Activated CD8-positive, alpha-beta memory T cell treated with anti-CD3 and anti-CD28 coated beads for 48 hours (primary cell): ENCODE results near the gene PHF21B.
"Not testable (repeated sequence)": the region's sequence is repeated elsewhere in the genome, so short reads cannot be mapped to it uniquely, and the experiment has no call there.

Source experiments
- DNase-seq, 3 experiments: peaks; one replicate each; pipeline ENCODE4 v3.0.0-alpha.2; 2020; ENCODE audit warnings: low read depth in 2 of 3, low spot score in 2 of 3

The PHF21B gene

DNA sequence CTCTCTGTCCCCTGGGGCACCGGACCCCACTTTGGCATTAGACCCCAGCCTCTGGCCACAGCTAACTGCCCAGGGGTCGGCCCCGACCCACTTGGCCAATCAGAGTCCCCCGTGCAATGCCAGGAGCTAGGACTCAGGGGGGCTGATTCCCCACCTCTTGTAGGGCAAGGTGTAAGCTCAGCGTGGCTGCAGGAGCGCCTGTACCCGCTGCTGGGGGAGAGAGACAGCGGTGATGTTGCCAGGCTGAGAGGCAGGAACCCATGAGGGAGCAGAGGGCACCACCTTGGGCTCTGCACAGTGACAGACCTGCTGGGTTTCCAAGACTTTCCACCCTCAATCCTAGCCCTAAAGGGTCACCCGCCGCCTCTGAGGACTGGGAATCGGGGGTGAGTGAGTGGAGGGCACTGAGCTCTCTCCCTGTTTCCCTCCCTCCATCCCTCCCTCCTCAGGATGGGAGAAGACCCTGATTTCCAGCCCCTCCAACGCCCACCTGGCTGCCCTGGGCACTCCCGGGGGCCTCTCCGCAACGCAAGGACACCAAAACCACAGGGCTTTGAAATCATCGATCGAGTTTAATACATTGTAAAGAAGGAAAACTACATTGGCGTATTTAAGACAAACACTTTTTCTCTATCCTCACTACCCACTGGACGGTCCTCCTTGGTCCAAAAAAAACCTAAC is 129.1 kb downstream of the PHF21B start:
- no peak for DNase-seq

DNA sequence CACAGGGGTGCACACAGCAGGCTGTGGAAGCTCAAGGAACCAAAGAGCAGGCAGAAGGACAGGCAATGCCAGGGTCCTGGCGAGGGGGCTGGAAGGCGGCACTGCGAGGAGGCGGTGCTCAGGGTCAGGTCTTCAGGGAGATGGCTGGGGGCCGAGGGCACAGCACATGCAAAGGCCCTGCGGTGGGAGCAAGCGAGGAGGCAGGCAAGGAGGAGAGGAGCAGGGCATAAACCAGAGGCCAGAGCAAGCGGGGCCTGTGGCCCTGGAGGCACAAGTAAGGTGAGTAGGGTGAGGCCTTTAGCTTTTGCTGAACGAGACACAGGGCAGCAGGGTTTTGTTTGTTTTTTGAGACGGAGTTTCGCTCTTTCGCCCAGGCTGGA is 130.5 kb downstream of the PHF21B start:
- DNase-seq: no peak

DNA sequence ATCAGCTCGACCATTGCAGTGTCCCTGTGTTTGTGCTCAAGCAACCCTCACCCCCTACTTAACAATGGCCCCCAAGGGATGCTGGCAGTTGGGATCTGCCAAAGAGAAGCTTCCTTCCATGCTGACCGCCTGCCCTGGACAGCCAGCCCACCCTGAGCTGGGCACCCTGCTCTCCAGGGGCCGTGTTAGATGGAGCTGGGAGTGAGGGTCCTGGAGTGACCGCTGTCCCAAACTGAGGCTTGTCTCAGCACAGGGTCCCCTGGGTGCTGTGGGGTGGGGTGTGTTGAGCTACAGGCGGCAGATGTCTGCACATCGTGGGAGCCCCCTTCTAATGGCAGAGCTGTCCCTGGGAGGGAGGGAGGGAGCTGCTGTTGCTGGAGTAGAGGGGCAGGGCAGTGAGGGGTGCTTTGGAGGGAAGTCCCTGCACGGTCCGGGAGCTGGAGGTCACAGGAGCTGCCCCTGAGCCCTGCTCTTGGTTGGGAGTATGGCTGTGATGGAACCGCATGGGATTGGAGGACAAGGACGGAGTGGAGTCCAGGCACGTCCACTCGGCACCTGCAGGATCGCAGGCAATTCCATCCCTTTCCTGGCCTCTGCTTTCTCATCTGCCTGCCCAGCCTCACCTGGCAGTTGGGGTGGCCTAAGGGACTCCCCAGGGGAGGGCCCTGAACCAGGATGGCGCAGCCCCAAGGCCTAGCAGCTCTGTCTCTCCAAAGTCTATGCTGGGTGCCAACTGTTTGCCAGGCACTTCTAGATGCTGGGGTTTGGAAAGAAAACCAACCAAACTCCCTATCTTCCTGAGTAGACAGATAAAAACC is 131.1 kb downstream of the PHF21B start:
- DNase-seq: no peak

DNA sequence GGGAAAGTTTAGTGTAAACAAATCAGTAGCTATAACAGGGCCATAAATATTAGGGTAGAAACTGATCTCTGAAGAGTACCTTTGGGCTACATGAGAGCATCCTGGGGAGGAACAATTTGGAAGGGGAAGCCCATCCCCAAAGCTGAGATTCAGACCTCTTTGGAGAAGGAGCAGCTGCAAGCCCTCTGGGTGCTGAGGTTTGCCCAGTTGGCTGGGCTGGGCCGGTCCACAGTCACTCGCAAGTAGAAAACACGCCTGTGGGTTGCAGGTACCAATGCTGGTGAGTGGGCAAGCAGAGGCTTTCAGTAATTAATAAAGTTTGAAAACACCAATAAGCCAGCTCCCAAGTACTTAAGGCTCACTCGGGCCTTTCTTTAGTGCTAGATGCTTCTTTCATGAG is 132.9 kb downstream of the PHF21B start:
- DNase-seq: no peak

DNA sequence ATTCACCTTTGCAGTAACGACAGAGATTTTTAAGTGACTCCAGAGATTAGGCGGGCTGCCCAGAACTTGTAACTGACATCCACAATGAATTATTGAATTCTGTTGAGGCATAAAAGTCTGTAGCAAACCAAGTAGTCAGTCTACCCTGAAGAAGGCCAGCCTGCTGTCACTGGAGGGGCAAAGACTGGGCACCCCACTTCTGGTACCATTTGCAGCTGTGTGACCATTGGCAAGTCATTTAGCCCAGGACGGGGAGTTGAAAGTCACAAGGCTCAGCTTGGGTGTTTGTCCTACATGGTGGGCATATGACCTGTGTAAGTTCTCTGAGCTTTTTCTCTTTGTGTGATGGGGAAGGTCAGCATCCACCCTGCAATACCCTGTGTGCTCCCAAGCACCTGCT is 138.0 kb downstream of the PHF21B start:
- DNase-seq: no peak

DNA sequence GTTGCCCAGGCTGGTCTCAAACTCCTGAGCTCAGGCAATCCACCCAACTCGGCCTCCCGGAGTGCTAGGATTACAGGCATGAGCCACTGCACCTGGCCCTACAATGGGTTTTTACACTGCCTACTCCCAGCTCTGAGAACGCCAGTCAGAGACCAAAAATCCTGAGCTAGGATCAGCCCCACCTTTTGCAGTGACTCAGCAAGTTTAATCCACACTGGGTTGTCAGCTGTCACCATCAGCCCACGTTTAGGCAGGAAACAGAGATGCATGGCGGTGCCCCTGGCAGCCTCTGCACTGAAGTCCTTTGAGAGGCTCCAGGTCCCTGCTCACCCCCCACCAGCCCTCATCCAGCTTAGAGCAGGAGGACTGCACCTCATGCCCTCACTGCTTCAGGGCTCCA is 139.8 kb downstream of the PHF21B start:
- no peak for DNase-seq

DNA sequence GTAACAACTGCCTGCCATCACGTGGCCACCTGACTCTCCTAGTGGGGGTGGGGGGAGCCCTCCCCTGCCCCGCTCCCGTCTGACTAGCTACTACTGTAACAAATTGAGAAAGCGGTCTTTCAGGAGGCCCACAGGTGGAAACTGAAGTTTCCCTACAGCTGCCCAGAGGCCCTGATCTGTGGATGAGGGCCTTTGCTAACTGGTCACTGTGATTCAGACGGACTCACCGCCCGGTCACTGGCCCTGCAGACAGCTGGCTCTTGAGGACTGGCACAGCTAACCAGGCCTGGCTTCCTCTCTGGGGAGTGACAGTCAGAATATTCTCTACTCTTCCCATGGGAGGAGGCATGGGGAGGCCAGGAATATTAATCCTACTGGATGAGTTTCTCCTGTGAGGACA is 140.6 kb downstream of the PHF21B start:
- no peak for DNase-seq

DNA sequence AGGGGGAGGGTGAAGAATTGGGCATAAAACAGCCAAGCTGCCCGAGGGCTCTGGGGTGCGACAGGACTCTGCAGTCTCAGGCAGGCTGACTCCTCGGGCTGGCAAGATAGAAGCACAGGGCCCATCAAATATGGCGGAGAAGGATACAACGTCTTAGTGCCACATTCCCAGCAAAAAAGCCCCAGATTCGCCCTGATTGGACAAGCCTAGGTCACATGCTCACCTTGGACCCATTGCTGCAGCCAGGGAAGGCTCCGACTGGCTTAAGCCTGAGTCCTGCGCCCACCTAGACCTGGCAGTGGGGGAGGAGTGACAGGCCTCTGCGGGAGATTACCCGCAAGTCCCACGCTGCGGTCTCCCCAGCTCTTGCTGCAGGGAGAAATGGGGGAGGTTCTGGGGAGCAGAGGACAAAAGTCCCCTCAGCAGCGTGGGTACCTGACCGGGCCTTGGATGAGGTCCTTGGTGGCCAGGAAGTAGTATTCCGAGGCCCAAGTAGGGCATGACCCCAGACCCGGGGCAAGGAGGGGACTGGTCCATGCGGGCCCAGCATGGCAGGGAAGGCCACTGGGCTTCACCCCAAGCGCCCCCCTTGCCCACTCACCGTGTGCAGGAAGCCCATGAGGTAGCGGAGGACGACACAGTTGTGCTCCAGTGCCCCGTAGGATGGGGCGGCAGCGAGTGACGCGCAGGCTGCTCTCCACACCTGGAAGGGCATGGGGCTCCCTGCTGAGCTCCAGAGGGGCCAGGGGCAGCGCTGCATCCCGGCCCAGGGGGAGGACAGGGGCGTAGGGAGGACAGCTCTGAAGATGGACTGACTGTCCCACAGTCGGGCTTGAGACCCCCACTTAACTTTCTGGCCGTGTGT is 144.4 kb downstream of the PHF21B start:
- no peak for DNase-seq

DNA sequence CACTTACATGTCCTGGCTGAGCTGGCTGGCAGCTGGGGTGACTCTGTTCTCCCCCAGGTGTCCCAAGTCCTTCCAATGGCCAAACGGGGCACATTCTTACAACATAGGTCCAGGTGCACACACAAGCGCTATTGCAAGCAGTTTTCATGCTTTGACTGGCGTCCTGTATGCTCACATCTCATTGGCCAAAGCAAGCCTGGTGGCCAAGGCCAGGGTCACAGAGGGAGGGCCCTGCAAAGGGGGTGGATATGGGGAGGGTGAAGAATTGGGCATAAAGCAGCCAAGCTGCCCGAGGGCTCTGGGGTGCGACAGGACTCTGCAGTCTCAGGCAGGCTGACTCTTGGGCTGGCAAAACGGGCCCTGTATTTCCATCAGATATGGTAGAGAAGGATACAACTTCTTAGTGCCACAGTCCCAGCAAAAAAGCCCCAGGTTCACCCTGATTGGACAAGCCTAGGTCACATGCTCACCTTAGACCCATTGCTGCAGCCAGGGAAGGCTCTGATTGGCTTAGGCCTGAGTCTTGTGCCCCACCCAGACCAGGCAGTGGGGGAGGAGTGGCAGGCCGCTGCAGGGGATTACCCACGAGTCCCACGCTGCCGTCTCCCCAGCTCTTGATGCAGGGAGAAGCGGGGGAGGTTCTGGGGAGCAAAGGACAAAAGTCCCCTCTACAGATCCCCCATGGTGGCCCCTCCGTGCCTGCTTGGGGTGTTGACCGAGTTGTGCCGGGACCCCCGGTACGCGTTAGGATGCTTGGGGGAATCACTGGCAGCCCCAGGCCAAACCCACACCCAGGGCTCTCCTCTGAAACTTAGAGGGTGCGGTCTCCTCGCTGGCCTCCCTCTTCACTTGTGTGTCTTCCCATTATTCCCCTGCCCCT is 146.6 kb downstream of the PHF21B start:
- DNase-seq: no peak

DNA sequence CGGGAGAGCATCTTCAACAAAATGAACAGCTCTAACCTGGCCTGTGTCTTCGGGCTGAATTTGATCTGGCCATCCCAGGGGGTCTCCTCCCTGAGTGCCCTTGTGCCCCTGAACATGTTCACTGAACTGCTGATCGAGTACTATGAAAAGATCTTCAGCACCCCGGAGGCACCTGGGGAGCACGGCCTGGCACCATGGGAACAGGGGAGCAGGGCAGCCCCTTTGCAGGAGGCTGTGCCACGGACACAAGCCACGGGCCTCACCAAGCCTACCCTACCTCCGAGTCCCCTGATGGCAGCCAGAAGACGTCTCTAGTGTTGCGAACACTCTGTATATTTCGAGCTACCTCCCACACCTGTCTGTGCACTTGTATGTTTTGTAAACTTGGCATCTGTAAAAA is 147.5 kb downstream of the PHF21B start:
- no peak for DNase-seq

DNA sequence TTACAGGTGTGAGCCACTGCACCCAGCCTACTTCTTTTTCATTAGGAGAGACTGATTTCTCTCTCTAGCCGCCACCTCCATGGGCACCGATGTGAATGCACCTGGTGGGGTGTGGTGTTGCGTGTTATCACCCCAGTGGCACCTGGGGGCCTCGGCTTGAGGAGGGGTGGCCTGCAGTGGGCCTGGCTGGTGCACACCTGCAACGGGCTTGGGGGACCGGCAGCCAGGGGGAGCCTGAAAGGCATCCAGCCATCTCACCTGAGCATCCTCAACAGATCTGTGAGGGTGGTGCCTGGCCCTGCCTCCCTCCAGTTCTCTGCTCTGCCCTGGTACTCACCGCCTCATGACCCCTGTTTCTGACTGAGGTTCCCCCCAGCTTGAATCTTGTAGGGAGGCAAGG is 148.6 kb downstream of the PHF21B start:
- DNase-seq: no peak

DNA sequence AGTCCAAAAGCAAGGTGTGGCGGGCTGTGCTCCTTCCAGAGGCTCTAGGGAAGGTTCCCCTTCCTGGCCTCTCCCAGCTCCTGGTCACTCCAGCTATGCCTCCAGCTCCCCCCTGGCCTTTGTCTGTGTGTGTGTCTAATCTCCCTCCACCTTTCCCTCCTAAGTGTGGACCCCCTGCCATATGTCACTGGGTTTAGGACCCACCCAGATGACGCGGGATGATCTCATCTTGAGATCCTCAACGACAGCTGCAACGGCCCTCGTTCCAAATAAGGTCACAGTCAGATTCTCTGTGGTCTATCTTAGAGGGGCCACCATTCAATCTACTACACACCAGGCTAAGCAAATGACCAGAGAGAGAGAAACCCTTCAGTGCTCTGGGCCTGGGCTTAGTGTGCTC is 149.5 kb downstream of the PHF21B start:
- DNase-seq: no peak

DNA sequence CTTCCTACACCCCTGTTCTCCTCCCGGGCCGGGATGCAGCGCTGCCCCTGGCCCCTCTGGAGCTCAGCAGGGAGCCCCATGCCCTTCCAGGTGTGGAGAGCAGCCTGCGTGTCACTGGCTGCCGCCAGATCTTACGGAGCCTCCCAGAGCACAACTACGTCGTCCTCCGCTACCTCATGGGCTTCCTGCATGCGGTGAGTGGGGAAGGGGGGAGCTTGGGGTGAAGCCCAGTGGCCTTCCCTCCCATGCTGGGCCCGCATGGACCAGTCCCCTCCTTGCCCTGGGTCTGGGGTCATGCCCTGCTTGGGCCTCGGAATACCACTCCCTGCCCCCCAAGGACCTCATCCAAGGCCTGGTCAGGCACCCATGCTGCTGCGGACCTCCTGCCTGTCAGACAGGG is 150.2 kb downstream of the PHF21B start:
- DNase-seq: no peak

DNA sequence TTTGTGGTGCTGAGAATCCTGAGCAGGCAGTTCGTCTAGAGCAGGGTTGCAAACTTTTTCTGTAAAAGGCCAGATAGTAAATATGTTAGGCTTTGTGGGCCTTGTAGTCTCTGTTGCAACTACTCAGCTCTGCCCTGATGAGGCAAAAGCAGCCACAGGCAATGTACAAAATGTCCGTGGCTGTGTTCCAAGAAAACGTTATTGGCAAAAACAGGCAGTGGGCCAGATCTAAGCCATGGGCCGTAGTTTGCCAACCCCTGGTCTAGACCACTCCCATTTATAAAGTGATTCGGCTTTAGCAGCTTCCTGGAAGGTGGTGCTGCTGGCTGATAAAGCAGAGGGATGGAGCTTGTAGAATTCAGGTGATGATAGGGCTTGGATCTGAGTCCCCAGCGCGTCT is 151.0 kb downstream of the PHF21B start:
- DNase-seq: not testable (repeated sequence)

DNA sequence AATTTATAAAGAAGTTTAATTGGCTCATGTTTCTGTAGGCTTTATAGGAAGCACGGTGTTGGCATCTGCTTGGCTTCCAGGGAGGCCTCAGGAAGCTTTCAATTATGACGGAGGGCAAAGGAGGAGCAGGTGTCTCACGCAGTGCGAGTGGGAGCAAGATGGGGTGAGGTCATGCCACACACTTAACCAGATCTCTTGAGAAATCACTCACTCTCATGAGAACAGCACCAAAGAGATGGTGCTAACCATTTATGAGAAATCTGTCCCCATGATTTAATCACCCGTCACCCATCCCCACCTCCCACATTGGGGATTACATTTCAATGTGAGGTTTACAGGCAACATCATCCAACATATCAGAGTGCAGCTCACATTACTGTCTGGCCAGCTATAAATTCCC is 153.9 kb downstream of the PHF21B start:
- DNase-seq: no peak

DNA sequence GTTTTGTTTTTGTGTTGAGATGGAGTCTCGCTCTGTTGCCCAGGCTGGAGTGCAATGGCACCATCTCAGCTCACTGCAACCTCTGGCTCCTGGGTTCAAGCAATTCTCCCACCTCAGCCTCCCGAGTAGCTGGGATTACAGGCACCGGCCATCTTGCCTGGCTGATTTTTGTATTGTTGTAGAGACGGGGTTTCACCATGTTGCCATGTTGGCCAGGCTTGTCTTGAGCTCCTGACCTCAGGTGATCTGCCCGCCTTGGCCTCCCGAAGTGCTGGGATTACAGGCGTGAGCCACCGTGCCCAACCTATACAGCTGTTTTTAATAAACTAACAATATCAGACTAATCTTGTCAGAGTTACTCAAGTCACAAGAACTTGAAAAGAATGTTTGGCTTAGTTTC is 155.2 kb downstream of the PHF21B start:
- DNase-seq: not testable (repeated sequence)

DNA sequence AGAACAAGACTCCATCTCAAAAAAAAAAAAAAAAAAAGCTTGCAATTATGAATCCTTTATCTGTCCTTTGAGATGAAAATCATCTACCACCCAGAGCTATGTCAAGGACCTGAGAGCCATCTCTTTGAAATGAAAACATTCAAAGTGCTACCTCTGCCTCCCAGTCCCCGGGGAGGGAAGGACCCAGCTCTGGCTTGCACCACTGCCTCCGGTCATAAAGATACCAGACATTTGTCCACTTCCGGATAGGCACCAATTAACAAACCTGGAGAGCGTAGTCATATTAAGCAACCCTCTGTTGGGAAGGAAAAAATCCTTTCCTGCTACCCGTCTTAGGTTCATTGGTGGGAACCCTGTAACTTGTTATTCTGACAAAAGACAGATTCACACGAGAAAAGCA is 158.9 kb downstream of the PHF21B start:
- no peak for DNase-seq

DNA sequence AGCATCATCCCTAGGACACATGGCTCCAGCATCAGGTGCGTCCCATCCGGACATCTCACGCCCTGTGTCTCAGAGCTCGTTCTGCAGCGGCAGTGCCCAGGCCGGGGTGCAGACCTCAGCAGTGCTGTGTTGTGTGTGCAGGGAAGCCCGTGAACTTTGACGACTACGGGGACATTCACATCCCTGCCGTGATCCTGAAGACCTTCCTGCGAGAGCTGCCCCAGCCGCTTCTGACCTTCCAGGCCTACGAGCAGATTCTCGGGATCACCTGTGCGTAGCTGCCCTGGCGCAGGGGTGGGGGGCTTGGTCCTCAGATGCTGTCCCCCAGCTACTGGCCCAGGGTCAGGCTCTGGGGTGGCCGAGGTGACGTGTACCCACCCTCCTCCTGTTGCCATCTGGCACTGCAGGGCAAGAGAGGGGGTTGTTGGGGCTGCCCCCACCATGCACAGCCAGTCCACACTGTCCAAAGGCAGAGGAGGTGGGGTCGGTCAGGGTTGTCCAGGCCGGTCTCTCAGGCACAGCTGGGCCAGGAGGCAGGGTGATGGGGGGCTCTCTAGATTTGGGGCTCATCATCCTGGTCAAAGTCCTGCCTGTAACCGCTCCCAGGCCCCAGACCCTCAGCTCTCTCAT is 160.9 kb downstream of the PHF21B start:
- no peak for DNase-seq

DNA sequence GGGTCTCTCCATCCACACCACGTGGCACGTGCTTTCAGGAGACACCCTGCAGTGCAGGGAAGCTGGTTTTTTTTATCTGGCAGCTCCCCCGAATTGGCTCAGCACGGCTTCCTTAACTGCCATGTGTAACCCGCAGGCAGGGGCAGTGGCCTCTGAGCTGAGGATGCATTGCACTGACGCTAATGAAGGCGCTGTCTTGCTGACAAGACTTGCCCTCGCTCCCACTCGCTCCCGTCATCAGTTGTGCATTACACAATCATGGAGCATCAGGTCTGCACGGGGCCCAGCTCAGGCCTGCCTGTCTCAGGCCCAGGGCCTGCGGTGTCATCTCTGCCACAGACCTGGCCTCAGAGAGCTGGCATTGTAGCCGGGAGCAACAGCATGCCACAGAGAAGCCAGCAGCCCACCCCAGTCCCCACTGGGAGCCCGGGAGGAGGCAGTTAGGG is 161.5 kb downstream of the PHF21B start:
- DNase-seq: no peak

DNA sequence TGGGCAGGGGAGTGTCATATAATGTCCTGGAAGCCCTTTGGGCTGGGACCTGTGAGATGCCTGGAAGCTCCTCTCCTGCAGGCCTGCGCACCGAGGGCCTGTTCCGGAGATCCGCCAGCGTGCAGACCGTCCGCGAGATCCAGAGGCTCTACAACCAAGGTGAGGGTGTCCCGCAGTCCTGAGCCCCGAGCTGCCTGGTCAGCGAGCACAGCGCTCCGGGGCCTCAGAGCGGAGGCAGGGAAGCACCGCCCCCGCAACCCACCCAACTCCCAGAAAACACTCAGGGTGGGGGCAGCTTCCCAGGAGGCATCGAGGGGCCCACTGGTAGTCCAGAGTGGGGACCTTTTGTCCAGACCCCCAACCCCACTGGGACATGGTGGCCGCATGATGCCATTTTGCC is 161.9 kb downstream of the PHF21B start:
- DNase-seq: no peak
